ENCODE results near the gene CLPSL1.

Gene CLPSL1

GRCh38 chr6:35778437-35778836 is 2.4 kb upstream of the CLPSL1 start:
- H3K36me3 Mint-ChIP-seq, result no peaks in the 10 kb centered on the region
- H3K4me1 Mint-ChIP-seq, result peaks cover 12% of the 10 kb centered on the region
- no peaks in the 10 kb centered on the region for H3K9me3 Mint-ChIP-seq
- peaks cover 34% of the 10 kb centered on the region for H3K27me3 Mint-ChIP-seq
- ATAC-seq, result no peak
- no peak overlapping the region for H3K4me3 Mint-ChIP-seq
- H3K27ac Mint-ChIP-seq, result no peak overlapping the region

- no peak for ATAC-seq
- Mint-ChIP-seq H3K4me3 (no peak overlapping the region), H3K27ac (no peak overlapping the region), H3K9me3 (no peaks in the 10 kb centered on the region), H3K27me3 (peaks cover 57% of the 10 kb centered on the region), H3K36me3 (no peaks in the 10 kb centered on the region), H3K4me1 (peaks cover 6% of the 10 kb centered on the region)
Measured at GRCh38 chr6:35781290-35781689, 471 bp downstream of the CLPSL1 start.

GRCh38 chr6:35782424-35782823 is 1.6 kb downstream of the CLPSL1 start:
- no peak for ATAC-seq
- H3K36me3 Mint-ChIP-seq, result no peaks in the 10 kb centered on the region
- no peak overlapping the region for H3K27ac Mint-ChIP-seq
- no peaks in the 10 kb centered on the region for H3K9me3 Mint-ChIP-seq
- H3K4me1 Mint-ChIP-seq, result no peaks in the 10 kb centered on the region
- H3K4me3 Mint-ChIP-seq, result no peak overlapping the region
- H3K27me3 Mint-ChIP-seq, result peaks cover 66% of the 10 kb centered on the region

GRCh38 chr6:35784200-35784599 is 3.4 kb downstream of the CLPSL1 start:
- Mint-ChIP-seq H3K4me1 (no peaks in the 10 kb centered on the region), H3K27ac (no peak overlapping the region), H3K4me3 (no peak overlapping the region), H3K27me3 (peaks cover 73% of the 10 kb centered on the region), H3K36me3 (no peaks in the 10 kb centered on the region), H3K9me3 (no peaks in the 10 kb centered on the region)
- ATAC-seq, result no peak

GRCh38 chr6:35786272-35786671 is 5.5 kb downstream of the CLPSL1 start:
- no peak for ATAC-seq
- Mint-ChIP-seq H3K27me3 (peaks cover 79% of the 10 kb centered on the region), H3K4me3 (no peak overlapping the region), H3K36me3 (no peaks in the 10 kb centered on the region), H3K27ac (no peak overlapping the region), H3K4me1 (no peaks in the 10 kb centered on the region), H3K9me3 (no peaks in the 10 kb centered on the region)

- Mint-ChIP-seq H3K27me3 (peaks cover 74% of the 10 kb centered on the region), H3K4me1 (no peaks in the 10 kb centered on the region), H3K4me3 (no peak overlapping the region), H3K9me3 (no peaks in the 10 kb centered on the region), H3K36me3 (no peaks in the 10 kb centered on the region), H3K27ac (no peak overlapping the region)
- no peak for ATAC-seq
Measured at GRCh38 chr6:35786810-35787209, 6.0 kb downstream of the CLPSL1 start.

GRCh38 chr6:35787266-35788218 is 6.7 kb downstream of the CLPSL1 start:
- no peak overlapping the region for H3K4me3 Mint-ChIP-seq
- no peaks in the 10 kb centered on the region for H3K36me3 Mint-ChIP-seq
- H3K4me1 Mint-ChIP-seq, result no peaks in the 10 kb centered on the region
- no peaks in the 10 kb centered on the region for H3K9me3 Mint-ChIP-seq
- ATAC-seq, result no peak
- no peak overlapping the region for H3K27ac Mint-ChIP-seq
- peaks cover 67% of the 10 kb centered on the region for H3K27me3 Mint-ChIP-seq

GRCh38 chr6:35788423-35788982 is 7.7 kb downstream of the CLPSL1 start:
- Mint-ChIP-seq H3K27ac (no peak overlapping the region), H3K4me1 (no peaks in the 10 kb centered on the region), H3K4me3 (no peak overlapping the region)

GRCh38 chr6:35790683-35791082 is 9.9 kb downstream of the CLPSL1 start:
- ATAC-seq, result no peak
- no peaks in the 10 kb centered on the region for H3K4me1 Mint-ChIP-seq
- no peak overlapping the region for H3K4me3 Mint-ChIP-seq
- H3K27ac Mint-ChIP-seq, result no peak overlapping the region
- H3K9me3 Mint-ChIP-seq, result no peaks in the 10 kb centered on the region
- peaks cover 48% of the 10 kb centered on the region for H3K27me3 Mint-ChIP-seq
- H3K36me3 Mint-ChIP-seq, result no peaks in the 10 kb centered on the region

More at GRCh38 chr6:35788423-35788982, 7.7 kb downstream of the CLPSL1 start:
- H3K36me3 Mint-ChIP-seq, result no peaks in the 10 kb centered on the region
- ATAC-seq, result no peak
- no peaks in the 10 kb centered on the region for H3K9me3 Mint-ChIP-seq
- H3K27me3 Mint-ChIP-seq, result peaks cover 60% of the 10 kb centered on the region

GRCh38 chr6:35794536-35795452 is 14.0 kb downstream of the CLPSL1 start:
- Mint-ChIP-seq H3K4me3 (no peak overlapping the region), H3K36me3 (no peaks in the 10 kb centered on the region), H3K27ac (no peak overlapping the region), H3K4me1 (no peaks in the 10 kb centered on the region), H3K9me3 (no peaks in the 10 kb centered on the region), H3K27me3 (peaks cover 27% of the 10 kb centered on the region)
- no peak for ATAC-seq

GRCh38 chr6:35795453-35796071 is 14.7 kb downstream of the CLPSL1 start:
- Mint-ChIP-seq H3K36me3 (no peaks in the 10 kb centered on the region), H3K27ac (no peak overlapping the region), H3K4me3 (no peak overlapping the region), H3K27me3 (peaks cover 20% of the 10 kb centered on the region), H3K9me3 (no peaks in the 10 kb centered on the region), H3K4me1 (no peaks in the 10 kb centered on the region)
- peak; percentile 49 for ATAC-seq

- no peaks in the 10 kb centered on the region for H3K36me3 Mint-ChIP-seq
- no peaks in the 10 kb centered on the region for H3K9me3 Mint-ChIP-seq
- no peak overlapping the region for H3K27ac Mint-ChIP-seq
- H3K4me3 Mint-ChIP-seq, result no peak overlapping the region
- no peak for ATAC-seq
- H3K4me1 Mint-ChIP-seq, result no peaks in the 10 kb centered on the region
- H3K27me3 Mint-ChIP-seq, result peaks cover 14% of the 10 kb centered on the region
Measured at GRCh38 chr6:35796236-35796635, 15.4 kb downstream of the CLPSL1 start.

GRCh38 chr6:35797837-35798526 is 17.2 kb downstream of the CLPSL1 start:
- Mint-ChIP-seq H3K27me3 (peaks cover 14% of the 10 kb centered on the region), H3K9me3 (no peaks in the 10 kb centered on the region), H3K36me3 (no peaks in the 10 kb centered on the region), H3K4me3 (no peak overlapping the region), H3K27ac (no peak overlapping the region), H3K4me1 (no peaks in the 10 kb centered on the region)
- no peak for ATAC-seq

GRCh38 chr6:35798706-35799105 is 17.9 kb downstream of the CLPSL1 start:
- Mint-ChIP-seq H3K36me3 (no peaks in the 10 kb centered on the region), H3K27me3 (peaks cover 14% of the 10 kb centered on the region), H3K4me1 (no peaks in the 10 kb centered on the region), H3K9me3 (no peaks in the 10 kb centered on the region), H3K27ac (no peak overlapping the region), H3K4me3 (no peak overlapping the region)
- ATAC-seq, result no peak

Measured in stimulated activated memory B cell treated with anti-CD40 and anti-IgM and Interleukin-4, amounts not matched to agents 10 μg/mL and 1 μg/mL and 100 μg/mL, for 72 hours (primary cell).